Heart left ventricle (tissue), 13 donors: ENCODE results near the gene XAB2.

Source experiments
- POLR2A ChIP-seq, 2 donors: fragments of 450-650 bp; IDR thresholded peaks; one replicate each; pipeline ENCODE4 v1.6.1; 2017; ENCODE audit warnings: antibody characterized with exemption in 2 of 2, mild to moderate bottlenecking in 2 of 2, moderate library complexity in 2 of 2
- TF ChIP-seq, protein P1 (sequence below), 12 donors: fragments of 200-600 bp; sonication (generic) in 4 of 12; IDR thresholded peaks; one replicate each; pipeline versions ENCODE4 v1.5.0 to v1.8.0; 2018 to 2022; ENCODE audit warnings: antibody characterized with exemption in 12 of 12, mild to moderate bottlenecking in 5 of 12
- donor health status: ischemic (EF 13 %, LVEDD 7.1; RV severe dilation, severe dysfunction).
- donor health status: DM: no; HTN: yes; CAD: no.
- donor health status: DM: no; HTN: no; CAD: no.
- donor health status: ischemic (EF 25% LVEDD 6.9; RV normal size, moderate dysfunction).
- donor health status: ischemic (EF 25% LVEDD 5.7; RV mildly dilated, moderate dysfunction).
- donor health status: ischemic (EF 35%, LVEDD 5.7; RV mildly dilated, moderate dysfunction).
- donor health status: nonischemic (EF 11% LVEDD 7.7; RV severe dilation, severe dysfunction).
- donor health status: DM: yes; HTN: yes; CAD: no.
- donor health status: PGD.
- donor health status: ischemic (EF 29% LVEDD 5.4; RV normal size, mild dysfunction).
- donor health status: nonischemic (EF 23%, LVEDD 6.1; RV moderate dilation, normal function).

- TF ChIP-seq POLR2A (IDR thresholded peaks at IDR 0.05) = no peak
- TF ChIP-seq, protein P1, sequence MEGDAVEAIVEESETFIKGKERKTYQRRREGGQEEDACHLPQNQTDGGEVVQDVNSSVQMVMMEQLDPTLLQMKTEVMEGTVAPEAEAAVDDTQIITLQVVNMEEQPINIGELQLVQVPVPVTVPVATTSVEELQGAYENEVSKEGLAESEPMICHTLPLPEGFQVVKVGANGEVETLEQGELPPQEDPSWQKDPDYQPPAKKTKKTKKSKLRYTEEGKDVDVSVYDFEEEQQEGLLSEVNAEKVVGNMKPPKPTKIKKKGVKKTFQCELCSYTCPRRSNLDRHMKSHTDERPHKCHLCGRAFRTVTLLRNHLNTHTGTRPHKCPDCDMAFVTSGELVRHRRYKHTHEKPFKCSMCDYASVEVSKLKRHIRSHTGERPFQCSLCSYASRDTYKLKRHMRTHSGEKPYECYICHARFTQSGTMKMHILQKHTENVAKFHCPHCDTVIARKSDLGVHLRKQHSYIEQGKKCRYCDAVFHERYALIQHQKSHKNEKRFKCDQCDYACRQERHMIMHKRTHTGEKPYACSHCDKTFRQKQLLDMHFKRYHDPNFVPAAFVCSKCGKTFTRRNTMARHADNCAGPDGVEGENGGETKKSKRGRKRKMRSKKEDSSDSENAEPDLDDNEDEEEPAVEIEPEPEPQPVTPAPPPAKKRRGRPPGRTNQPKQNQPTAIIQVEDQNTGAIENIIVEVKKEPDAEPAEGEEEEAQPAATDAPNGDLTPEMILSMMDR (IDR thresholded peaks at IDR 0.05) = no peak
Observed at GRCh38 chr19:7575434-7576040, 53.8 kb downstream of the XAB2 start.
